CD4-positive, alpha-beta T cell treated with Interleukin-21 for 1 hour (primary cell): ENCODE results near the gene SRGAP3.
A peak's percentile ranks its signal among the peaks of the same experiment; 100 is the strongest.

Source experiments
- DNase-seq: peaks from one replicate; pipeline ENCODE4 v3.0.0-alpha.2; 2020

Gene SRGAP3

DNA sequence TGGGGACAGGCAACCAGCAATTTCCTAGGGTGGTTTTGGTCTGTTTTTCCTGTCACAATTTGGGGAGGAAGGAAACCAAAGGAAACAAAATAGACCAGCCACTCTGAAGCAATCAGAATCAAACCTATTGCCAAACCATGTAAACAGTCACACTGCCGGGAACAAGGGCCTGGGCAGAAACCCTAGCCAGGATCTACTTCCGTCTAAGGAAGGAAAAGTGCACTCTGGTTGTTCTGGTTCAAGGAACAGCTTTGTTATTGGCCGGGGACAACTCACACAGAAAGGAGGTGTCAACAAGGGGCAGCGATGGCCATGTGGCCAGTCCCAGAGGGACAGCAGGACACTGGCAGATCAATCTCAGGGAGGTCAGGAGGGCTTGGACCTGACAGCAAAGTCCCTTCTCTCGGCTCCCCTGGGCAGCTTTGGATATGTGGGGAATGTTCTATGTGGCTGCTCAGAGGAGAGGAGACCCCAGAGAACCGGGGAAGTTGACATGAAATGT is 268.6 kb downstream of the SRGAP3 start:
- DNase-seq = no peak

DNA sequence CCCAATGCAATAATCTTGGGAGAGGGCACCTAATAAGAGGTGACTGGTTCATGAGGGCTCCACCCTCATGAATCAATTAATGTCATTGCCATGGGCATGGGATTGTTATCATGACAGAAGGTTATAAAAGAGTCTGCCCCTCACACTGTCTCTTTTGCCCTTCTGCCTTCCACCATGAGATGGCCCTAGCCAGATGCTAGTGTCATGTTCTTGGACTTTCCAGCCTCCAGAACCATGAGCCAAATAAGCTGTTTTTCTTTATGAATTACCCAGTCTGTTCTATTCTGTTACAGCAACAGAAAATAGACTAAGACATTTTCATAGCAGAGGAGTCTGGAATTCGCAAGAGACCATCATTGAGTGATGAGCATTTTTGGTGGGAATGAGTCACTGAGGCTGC is 270.2 kb downstream of the SRGAP3 start:
- no peak for DNase-seq

DNA sequence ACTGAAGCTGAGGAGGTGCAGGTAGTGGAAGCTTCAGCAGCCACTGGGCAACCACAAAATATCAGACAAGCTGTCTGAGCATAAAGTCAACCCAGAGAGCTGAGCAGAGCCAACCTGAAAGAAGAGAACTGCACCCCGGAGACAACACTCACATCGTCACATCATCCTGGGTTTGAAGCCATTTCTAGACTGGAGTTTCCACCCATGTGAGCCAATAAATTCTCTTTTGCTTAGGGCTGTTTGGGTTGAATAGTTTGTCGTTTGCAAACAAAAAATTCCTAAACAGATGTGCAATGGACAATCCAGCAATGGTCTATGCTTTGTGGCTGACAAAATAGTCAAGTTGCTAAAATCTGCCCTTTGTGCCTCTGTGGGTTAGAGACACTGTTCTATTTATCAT is 270.9 kb downstream of the SRGAP3 start:
- no peak for DNase-seq

DNA sequence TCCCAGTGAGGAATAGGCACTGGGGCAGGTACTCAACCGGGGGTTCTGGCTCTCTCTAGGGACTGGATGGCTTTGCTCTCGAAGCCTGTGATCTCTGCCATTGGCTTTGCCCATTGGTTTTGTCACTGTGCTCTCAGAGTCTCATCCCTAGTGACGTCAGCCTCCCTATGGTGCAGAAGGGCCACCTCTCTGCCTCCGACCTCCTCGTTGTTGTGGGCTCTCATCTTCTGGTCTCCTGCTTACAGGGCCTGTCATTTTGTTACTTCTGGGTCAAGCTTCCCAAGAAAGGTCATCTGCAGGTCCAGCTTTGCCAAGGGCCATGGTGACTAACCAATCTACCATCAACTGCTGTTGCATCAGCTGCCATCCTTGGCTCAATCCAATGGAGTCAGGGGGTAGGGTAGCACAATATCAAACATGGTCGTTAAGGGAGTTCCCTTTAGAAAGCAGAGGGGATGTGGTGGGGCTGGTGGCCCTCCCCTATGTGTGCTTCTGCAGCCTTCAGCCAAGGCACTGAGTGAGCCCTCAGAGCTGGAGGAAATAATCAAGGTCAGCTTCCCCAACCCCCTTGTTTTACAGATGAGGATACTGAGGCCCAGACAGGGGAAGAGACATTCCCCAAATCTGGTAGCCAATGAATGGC is 272.8 kb downstream of the SRGAP3 start:
- no peak for DNase-seq

DNA sequence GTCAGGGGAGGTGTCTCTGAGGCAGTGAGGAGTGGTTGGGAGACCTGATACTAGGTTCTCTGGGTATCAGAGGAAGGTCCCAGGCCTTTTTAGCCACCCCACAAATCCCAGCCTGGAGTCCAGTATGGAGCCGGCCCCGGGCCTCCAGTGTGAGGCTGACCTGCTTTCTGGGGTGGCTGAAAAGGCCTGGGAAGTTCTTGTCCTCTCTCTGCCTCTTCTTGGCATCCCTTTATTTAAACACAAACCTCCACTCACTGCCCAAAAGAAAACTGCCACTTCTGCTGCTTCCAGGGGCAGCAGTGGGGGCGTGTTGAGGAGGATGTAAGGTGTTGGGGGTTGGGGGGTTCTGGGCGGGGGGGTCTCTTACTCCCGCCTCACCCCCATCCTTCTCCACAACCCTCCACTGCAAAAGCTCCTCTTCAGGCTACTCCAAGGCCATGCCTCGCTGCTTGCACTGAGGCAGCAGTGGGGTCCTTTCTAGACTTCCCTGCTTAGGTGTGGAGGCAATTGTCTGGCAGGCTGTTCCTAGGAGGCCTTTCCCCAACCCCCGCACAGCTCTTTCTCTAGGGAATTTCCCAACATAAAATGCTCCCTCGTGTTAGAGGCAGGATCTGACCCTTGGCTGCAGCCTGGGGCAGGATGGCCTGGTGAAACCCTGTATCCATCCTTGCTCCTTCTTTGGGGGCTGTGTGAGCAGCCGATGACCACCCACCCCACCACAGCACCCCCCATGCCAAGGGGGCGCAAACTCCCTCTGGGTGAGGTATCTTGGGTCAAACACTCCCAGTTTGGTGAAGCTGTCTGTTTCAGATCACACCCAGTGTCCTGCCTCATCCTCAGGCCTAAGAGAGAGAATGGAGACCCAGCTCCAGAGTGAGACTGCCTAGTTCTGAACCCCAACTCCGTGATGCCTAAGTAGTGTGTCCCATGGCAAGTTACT is 274.1 kb downstream of the SRGAP3 start:
- no peak for DNase-seq

DNA sequence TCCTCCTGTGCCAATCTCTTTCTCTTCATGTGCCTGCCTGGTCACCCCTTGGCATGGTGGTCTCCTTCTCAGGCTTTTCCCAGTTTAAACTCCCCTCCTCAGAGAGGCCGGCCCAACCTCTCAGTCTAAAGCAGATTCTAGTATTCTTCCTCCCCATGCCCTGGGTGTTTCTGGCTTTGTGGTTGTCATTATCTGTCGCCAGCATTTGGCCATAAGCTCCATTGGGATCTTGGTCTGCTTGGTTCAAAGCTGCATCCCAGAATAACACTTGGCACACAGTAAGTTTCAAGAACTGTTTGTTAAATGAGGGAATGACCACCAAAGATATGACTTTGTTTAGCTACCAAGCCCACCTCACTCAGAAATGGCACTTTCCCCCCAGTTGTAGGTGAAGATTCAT is 275.0 kb downstream of the SRGAP3 start:
- no peak for DNase-seq

DNA sequence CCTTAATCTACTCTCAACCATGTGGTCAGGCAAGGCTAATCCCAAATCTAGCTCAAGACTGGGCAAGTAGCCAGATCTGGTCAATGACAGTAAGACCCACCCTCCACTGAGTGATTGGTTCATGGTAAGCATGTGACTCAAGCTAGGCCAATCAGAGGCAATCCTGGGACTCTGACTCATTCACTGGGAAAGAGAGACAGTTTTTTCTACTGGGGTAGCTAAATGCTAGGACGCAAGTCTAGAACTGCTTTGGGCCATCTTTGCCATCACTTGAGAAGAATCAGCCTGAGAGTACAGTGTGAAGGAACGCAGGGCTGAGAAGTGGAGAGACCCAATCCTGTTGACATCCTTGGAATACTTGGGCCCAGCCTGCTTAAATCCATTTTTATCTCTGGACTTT is 276.8 kb downstream of the SRGAP3 start:
- no peak for DNase-seq

DNA sequence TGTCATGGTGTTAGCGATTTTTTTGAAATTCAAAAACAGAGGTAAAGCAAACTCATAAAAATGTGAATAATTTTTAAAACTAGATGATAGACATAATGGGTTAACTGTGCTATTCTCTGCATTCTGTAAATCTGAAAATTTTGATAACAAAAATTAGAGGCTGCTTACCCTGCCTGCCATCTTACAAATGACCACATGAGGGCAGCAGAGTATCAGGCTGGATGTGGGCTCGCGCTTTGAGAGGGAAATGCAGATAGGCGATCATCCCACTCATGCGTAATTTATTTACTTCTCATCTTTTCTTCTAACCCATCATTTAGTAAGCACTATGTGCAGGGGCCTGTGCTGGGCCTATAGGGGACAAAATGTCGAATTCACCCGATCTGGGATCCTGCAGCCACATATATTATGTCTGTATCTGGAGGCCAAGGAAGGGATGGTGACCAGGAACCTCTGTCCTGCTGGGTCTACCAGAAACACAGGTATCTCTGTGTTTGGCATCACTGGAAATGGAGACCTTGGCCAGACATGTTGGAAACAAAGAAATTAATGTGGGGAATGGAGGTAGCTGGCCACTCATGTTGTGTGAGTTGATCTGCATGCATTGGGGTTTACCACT is 278.4 kb downstream of the SRGAP3 start:
- DNase-seq = peak; percentile 78

DNA sequence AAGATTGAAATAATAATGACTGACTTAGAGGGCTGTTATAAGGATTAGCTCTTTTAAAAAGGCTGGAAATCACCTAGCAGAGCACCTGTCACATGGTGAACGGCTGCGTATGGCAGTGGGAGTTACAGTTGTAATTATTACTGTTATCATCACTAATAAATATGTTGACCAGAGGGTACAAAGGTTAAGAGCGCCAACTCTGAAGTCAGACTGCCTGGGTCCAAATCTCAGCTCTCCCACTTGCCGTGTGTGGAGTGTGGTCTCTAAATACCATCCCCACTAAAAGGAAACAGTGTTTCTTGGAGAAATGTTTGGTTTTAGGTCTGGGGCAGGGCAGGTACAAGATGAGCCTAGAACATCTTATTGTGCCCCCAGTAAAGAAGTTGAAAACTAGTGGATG is 280.2 kb downstream of the SRGAP3 start:
- DNase-seq = no peak

DNA sequence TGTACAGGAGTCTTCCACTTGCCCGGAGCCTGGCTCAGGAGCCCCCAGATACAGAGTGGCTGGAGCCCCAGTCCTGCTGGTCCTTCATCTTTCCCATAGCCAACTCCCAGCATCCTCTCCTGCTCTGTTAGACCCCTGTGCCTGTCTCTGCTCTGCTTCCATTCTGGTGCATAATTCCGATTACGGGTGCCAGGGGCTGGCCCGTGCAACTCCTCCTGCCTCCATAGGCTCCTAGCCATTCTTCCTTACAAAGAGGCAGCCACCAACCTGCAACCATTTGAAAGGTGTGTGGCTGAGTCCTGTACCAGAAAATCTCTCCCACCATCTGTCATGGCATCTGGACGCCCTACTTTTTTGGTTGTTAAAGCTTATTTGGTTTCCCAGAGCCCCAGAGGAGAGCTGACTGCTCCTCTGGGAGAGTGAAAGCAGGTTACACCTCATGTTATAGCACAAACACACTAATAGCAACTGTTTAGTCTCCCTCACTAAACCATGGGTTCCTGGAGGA is 281.0 kb downstream of the SRGAP3 start:
- no peak for DNase-seq

DNA sequence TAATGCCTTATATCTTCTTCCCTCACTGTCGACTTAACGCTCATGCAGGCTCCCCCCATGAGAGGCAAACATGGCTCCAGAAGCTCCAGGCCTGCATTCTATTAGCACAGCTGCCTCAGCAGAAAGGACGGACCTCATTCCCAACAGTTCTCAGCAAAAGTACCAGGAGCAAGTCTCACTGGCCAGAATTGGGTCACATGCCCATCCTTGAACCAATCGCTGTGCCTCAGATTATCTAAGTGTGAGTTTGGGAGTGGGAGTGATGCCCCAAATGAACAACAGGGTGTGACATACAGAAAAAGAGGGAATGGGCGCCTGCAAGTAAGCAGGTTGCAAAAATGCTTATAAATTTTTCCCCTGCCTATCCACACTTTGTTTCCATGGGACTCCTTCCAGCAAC is 281.9 kb downstream of the SRGAP3 start:
- no peak for DNase-seq

DNA sequence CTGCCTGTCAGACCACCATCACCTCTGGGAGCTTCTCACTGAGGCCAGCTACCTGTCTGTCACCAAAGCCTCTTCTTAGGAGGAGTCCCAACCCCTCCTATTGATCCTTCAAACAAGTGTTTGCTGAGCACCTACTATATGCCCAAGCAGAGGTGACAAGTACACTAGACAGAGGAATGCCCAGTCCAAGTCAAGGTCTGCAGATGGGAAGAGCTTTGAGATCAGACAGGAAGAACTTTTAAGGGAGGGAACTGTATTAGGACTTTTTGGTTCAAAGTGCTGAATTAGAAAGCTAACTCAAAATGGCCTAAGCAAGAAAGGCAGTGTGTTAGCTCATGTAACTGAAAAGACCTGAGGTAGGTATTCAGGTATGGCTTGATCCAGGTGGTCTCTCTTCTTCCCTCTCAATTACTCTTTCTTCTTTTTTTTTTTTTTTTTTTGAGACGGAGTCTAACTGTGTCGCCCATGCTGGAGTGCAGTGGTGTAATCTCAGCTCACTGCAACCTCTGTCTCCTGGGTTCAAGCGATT is 282.6 kb downstream of the SRGAP3 start:
- no peak for DNase-seq

DNA sequence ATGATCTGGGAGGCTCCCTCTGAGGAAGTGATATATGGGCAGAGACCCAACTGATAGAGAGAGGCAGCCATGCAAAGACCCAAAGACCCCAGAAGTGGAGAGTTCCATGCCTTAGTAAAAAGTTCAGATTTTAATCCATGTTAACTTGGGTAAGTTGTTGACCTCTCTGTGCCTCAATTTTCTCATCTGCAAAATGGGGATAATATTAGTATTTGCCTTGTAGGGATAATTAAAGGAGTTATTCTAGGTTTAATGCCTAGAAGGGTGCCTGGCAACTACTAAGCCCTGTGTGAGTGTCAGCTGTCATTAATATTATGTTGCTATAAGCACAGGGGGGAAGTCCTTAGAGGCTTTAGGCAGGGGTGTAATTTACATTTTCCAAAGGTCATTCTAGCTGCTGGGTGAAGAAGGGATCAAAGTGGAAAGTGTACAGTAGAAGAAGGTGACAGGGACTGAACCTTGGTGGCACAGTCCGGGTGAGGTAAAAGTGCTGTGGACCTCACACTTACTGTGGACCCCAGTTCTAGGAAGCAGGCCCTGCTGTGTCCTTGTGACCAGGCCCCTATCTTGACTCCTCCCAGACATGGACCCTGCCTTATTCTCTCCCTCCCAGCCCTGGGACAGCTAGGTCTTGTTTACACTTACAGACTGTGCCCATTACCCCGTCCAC is 283.2 kb downstream of the SRGAP3 start:
- no peak for DNase-seq

DNA sequence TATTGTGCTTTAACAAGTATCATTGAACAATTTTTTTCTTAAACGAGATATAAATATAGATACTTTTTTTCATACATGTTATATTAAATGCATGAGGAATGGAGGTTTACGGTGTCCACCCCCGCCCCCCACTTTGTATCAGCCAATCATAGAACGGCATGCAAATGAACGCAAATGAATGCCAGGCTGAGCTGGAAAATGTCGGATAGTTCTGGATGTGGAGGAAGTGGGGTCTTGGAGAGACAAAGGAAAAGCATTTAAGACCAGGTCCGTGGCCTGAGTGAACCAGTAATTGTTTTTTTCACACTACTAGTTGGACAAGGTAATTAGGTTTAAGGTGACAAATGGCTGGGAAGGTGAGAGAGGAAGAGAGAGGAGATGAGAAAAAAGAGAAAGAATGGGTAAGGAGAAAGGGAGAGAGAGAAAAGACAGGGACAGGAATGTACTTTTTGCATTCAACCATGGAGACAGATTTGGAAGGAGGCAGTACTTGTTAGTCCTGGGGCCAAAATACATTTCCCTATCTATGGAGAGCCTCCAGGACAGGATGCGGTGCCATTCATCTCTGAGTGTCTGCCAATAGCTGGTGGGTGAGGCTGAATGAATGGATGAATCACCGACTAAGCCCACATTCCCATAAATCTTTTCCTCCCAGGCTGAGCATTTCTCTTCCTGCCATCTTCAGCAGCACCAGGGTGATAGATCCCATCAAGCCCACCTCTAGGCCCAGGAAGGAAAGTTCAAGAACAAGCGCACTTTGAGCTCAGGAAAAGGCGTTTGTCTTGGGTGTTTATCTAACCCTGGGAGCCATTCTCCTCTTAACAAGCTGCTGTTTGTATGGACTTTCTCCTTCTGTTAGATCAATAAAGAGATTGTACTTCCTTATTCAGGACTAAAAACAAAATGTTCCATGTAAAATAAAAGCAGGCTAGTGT is 284.7 kb downstream of the SRGAP3 start:
- DNase-seq = no peak

DNA sequence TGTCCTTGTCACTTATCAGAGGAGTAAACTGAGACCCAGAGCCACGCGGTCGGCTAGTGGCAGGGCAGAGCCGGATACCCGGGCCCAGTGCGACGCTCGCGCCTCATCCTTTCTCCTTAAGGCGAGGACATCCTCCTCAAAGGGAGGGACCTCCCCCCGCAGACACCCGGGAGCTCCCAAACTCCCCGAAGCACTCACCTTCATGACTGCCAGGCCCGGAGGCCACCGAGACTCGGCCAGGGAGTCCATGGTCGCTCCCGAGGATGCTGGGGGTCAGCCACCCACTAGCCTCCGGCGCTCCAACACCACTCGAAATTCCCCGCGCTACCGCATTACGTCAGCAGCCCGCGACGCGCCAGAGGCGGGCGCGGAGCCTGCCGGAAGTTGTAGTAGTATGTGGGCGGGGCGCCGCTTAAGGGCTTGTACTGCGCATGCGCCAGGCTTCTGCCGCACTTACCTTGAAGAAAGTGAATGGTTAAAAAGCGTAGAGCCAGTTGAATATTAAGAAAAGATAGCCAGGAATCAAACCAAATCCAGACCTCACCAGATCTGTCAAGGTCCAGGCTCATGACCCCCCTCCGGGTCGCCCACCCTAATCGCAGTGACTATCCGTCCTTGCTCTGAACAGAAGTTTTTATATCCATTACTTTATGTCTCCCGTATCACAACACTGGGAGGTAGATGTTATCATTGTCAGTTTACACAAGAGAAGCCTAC is 286.2 kb downstream of the SRGAP3 start, which contains the start of gene RAD18:
Gene RAD18 (minus strand): TSS at position 336 of the 717 bp plus-strand sequence. CDS start 87 bp downstream, at position 249.
- peak; percentile 93 for DNase-seq

DNA sequence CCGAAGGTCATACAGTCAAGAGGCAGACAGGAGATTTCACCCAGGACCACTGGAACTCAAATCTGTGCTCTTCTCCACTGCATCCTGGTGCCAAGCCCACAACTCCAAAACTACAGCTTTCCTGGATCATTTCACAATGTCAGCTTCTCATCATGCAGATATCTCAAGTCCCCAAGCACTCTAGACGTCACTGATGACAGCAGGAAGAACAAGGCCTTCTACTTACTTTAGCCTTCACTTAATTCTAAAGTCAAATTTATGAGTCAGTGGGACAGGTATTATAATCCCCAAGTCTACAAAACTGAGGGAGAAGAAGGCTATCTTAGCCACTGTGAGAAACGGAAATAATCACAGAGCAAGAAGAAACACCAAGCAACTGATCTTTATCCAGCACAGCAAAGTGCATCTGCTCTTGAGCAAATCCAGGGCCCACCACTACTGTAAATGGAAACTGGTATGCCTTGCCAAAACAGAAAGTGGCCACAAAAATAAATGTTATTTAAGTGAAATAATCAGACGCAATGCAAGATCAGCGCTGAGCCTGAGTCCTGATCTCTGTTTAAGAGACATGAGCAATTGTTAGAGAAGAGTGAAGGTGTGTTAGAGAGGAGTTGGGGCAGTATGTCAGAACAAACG is 287.1 kb downstream of the SRGAP3 start:
- peak; percentile 16 for DNase-seq

DNA sequence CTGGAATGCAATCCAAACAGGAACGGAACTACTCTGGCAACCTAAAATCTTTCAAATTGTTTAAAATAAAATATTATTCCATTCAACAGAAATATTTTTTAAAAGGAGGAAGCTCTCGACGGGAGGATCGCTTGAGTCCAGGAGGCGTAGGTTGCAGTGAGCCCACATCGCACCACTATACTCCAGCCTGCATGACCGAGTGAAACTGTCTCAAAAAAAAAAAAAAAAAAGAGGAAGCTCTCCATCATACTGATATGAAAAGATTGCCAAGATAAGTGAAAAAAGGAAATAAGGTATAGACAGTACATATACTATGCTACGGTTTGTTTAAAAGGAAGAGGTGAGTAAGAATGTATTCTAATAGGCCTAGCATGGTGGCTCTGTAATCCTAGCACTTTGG is 289.8 kb downstream of the SRGAP3 start:
- no peak for DNase-seq

DNA sequence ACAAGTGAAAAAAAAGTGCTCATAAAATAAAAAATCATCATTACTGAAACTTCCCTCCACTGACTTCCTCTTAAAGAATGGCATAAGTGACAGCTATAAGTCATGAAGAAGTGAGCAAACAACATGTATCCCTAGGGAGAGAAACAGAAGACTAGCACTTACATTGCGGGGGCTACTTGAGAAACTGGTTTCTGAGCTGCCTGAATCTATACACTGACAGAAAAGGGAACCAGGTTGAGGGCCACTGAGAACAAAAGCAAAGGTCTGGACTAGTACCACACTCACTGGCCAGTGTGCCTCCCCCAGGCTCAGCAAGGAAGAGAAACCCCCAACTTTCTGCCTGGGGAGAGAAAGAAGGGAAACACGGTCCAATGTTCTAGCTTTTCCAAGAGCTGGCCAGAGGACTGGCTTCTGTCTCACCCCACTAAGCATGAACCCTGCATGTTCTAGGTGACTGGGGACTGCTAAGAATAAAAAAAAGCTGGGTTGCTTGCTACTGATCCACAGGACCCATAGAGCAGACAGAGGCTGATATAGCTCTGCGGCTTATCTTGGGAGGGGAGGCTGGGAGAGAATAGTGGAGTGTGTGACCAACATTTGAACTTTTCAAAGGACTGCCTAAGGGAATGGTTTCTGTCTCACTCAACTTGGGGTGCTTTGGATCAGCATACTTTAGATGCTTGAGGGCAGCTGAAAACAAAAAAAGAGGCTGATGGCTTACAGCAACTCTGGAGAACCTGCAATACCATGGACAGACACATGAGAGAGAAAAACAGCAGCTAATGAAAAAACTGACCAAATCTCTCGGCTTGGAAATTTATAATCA is 294.3 kb downstream of the SRGAP3 start:
- DNase-seq = no peak

DNA sequence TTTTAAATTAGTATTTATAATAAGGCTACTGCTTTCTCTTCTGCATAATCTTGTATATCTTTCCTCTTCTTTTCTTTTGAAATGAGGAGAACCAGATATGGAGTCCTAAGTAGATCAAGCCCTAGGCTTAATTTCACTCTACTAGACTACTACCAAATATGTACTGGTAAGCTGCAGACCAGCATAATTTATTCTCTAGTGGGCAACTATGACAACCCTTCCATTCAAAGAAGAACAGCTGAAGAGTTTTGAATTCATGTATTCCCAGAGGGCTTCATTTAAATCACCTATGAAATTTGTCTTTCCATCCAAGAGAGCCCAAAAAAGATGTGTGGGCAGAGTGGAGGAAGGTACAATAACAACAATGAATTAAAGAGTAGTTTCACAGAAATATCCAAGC is 296.1 kb downstream of the SRGAP3 start:
- no peak for DNase-seq
